ENCODE data around the gene SP5.
"Not testable (repeated sequence)": the region's sequence is repeated elsewhere in the genome, so short reads cannot be mapped to it uniquely, and the experiment has no call there.

- not testable (repeated sequence) for TF ChIP-seq CTCF (IDR thresholded peaks at IDR 0.05); EP300 (IDR thresholded peaks at IDR 0.05); POLR2A (IDR thresholded peaks at IDR 0.05; ENCODE audit: low read depth)
These were observed 36.4 kb downstream of the SP5 start for GRCh38 chr2:170751555-170751954.

Measured in esophagus muscularis mucosa (tissue), 4 donors.